H4 (cell line): ENCODE measurements around the gene VSTM1. TPM values are rescaled to one million over a fixed set of nuclear protein-coding genes. Genes with fewer than 3 reads are reported as not detected.
"Not testable (repeated sequence)": the region's sequence is repeated elsewhere in the genome, so short reads cannot be mapped to it uniquely, and the experiment has no call there.

ENCODE experiments used
- DNase-seq: peaks from one replicate; pipeline ENCODE4 v3.0.0-alpha.2; 2015; ENCODE audit warnings: low spot score
- total RNA-seq: library from RNA; depleted of rRNA; stranded (reverse); fragments of >200 nt; shearing (Covaris generic); gene quantifications from 2 replicates; pipeline ENCODE4 v1.2.3, GENCODE V29; 2014; rRNA removed

VSTM1 gene
- total RNA-seq = not detected in 2 replicates

GRCh38 chr19:54063350-54064116 lies at the start of gene VSTM1:
TSS of gene VSTM1 (minus strand) at chr19:54063897. CDS start at chr19:54063777, 120 bp downstream.
- no peak for DNase-seq

GRCh38 chr19:54109651-54110050 lies 46.0 kb upstream of the VSTM1 start:
- DNase-seq = no peak

DNA sequence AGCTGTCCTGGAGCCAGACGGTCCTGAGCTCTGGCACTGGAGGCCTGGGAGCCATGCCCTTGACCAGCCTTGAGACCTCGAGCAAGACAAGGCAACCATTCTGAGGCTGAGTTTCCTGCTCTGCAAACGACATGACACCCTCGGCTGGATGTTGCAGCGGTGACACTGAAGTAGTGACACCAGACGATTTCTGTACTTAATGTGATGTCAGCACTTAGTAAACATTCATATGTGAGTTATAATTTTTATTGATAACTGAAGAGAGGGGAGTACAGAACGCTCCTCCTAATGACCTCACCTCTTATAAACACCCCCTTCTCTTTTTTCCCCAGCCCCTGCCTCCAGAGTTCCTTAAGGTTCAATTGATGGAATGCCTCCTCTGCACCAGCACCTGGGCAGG lies 44.8 kb upstream of the VSTM1 start:
- no peak for DNase-seq

DNA sequence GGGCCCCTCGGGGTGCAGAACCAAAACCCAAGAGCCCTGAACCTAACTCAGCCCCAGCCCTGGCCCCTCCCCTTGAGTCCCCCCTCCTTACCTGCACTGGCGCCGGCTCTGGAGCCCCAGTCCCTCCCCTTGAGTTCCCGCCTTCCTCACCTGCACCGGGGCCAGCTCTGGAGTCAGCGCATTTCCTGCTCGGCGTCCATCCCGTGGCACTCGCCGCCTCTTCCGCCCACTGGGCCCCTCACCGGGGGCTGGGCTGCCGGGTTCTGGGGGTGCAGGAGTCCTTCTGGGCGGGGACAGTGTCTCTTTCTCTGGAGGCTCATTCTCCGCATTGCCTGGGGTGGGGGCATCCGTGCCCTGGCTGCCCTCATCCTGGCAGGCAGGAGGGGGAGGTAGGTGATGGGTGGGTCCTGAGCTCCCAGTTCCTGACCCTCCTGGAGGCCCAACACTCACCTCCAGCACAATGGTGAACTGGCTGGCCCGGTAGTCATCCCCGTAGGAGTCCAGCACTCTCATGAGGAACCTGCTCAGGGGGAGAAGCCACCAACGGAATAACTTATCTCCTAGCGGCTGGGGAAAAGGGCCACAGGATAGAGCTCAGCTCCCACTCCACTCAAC lies 44.3 kb upstream of the VSTM1 start:
- DNase-seq = no peak

GRCh38 chr19:54106716-54107115 lies 43.0 kb upstream of the VSTM1 start:
- no peak for DNase-seq

- DNase-seq = no peak
Observed at GRCh38 chr19:54105796-54106195, 42.1 kb upstream of the VSTM1 start.

- no peak for DNase-seq
Observed at GRCh38 chr19:54104998-54105715, 41.5 kb upstream of the VSTM1 start.

DNA sequence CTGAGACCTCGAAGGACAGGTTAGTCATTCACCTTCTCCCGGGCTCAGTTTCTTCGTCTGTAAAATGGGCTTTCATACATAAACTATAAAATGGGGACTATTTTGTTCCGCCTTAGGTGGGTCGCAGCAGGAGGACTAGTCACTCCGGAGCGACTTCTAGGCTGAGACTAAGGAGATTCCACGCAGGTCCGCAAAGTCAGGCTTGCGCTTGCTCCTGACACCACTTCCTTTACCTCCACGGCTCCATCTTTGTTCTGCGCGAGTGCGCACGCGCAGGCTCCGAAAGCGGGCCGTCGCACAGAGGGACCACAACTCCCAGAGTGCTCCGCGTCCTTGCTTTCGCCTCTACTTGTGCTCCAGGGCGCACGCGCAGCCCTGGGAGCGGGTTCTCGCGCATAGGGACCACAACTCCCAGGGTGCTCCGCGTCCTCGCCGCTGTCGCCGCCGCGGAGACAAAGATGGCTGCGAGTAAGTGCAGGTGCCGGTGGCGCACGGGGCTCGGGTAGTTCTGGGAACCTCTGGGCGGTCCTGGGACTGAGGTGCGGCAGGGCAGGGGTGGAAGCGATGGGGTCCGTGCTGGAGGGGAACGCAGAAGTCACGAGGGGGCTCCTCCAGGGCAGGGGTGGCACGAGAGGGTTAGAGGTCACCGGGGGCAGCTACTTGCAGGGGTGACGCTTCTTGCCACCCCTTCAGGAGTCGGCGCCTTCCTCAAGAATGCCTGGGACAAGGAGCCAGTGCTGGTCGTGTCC lies 38.9 kb upstream of the VSTM1 start, which contains the start of gene NDUFA3:
NDUFA3 (plus strand) TSS at position 435 of the 749 bp plus-strand sequence; CDS start at position 459, 24 bp downstream.
- DNase-seq = peak; percentile 99

GRCh38 chr19:54100561-54100960 lies 36.9 kb upstream of the VSTM1 start, which contains the start of gene OSCAR:
TSS of gene OSCAR (minus strand) at chr19:54100803. CDS start at chr19:54100792, 11 bp downstream.
- DNase-seq = no peak

DNA sequence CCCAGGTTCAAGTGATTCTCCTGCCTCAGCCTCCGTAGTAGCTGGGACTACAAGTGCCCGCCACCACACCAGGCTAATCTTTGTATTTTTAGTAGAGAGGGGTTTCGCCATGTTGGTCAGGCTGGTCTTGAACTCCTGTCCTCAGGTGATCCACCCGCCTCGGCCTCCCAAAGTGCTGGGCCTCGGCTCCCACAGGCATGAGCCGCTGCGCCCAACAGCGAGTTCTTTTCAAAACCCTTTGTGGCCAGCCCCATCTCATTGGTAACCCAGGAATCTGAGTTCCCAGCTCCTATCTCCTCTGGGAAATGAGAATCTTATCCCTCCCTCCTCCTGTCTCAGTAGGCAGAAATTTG lies 36.2 kb upstream of the VSTM1 start:
- DNase-seq = not testable (repeated sequence)

DNA sequence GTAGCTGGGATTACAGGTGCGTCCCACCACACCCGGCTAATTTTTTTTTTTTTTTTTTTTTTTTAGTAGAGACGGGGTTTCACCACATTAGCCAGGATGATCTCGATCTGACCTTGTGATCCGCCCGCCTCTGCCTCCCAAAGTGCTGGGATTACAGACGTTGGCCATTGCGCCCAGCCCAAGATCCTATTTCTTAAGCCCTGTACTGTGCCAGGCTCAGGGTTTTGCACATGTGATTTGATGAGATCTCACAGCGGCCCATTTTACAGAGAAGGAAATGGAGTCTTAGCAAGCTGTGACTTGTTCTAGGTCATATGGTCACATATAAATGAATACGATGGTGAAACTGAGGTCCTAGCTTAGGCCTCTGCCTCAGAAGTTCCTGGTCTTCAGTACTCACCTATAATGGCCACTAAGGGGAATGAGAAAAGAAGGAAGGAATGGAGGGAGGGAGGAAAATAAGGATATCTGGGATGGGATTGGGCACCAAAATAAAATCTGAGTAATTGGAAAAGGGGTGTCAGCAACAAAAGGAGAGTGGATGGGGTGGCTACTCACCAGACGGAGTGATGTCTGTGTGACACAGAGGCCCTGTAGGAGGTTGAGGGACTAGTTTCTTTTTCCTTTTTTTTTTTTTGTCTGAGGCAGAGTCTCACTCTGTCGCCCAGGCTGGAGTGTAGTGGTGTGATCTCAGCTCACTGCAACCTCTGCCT lies 35.6 kb upstream of the VSTM1 start:
- no peak for DNase-seq

DNA sequence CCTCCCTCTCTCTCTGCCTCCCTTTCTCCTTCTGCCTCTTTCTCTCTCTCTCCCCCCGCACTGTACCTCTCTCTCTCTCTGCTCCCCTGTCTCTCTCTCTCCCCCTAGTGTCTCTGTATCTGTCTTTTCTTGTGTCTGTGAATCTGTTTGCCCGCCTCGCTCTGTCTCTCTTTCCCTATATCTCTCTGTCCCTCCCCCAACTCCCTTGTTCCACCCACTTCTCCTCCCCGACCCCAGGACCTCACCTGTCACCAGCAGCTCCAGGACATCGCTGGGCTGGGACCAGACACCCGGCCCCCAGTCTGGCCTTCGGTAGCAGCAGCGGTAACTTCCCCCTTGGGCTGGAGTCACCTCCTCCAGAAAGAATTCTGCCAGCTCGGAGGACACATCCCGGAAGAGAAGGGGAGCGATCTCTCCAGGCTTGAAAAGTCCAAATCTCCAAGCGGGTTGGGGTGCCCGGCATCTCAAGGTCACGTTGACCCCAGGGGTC lies 33.0 kb upstream of the VSTM1 start:
- no peak for DNase-seq

DNA sequence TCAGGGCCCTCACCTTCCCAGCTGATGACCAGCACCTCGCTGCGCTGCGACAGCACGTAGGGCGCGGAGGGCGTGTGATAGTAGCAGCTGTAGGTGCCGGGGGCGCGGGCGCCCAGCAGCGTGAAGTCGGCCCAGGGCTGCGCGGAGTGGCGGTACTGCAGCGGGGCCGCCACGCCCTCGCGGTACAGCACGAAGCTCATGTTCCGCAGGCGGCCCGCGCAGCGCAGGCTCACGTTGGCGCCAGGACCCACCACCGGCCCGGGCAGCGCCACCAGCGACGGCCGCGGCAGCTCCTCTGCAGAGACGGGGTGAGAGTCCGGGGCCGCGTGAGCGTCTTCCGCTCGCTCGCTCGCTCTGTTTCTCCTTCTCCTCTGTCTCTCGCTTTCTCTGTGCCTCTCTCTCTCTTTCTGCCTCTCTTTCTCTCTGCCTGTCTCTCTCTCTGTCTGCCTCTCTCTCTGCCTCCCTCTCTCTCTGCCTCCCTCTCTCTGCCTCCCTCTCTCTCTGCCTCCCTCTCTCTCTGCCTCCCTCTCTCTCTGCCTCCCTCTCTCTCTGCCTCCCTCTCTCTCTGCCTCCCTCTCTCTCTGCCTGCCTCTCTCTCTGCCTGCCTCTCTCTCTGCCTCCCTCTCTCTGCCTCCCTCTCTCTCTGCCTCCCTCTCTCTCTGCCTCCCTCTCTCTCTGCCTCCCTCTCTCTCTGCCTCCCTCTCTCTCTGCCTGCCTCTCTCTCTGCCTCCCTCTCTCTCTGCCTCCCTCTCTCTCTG lies 32.3 kb upstream of the VSTM1 start:
- not testable (repeated sequence) for DNase-seq

DNA sequence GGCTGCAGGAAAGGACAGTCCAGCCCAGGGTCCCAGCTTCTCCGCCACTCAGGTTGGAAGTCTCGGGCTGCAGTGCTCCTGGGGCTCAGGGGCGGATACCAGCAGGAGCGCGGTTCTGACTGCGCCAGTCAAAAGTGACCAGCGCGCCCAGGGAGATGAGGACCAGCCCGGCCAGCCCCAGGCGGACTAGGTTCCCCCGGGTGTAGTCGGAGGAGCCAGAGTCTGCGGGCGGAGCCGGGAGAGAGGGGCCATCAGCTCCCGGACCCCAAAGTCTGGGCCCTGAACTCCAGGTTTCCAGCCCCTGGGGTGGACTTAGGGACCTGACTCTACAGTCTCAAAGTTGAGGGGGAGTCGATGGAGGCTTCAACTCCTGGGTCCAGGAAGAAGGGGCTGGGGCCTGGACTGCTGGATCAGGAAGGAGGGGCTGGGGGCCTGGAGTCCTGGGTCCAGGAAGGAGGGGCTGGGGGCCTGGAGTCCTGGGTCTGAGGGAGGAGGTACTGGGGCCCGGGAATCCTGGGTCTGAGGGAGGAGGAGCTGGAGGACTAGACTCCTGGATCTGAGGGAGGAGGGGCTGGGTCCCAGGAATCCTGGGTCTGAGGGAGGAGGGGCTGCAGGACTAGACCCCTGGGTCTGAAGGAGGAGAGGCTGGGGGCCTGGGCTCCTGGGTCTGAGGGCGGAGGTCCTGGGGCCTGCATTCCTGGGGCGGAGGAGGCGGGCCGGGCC lies 31.6 kb upstream of the VSTM1 start:
- no peak for DNase-seq

- no peak for DNase-seq
Observed at GRCh38 chr19:54094426-54095000, 30.8 kb upstream of the VSTM1 start.

- DNase-seq = no peak
Observed at GRCh38 chr19:54084410-54084809, 20.7 kb upstream of the VSTM1 start.

DNA sequence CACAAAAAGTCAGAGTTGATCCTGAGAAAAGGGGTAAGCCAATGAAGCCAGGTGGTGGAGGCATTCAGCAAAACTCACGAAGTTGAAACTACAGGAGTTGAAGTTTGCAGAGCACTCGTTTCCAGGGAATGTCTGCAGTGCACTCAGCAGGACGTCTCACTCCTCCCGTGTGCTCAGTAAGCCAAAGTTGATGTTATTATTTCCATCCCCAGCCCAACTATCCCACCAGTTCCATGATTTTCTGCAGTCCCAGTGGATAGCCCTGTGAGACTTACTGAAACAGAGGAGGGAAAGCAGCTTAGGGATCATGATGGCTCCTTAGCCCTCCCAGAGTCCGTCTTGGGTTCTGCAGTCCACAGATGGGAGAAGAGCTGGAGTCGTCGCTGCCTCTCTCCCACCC lies 17.3 kb upstream of the VSTM1 start, which contains the start of gene TARM1:
TARM1 (minus strand) TSS at position 334 of the 400 bp plus-strand sequence; CDS start at position 309, 25 bp downstream.
- DNase-seq = no peak

DNA sequence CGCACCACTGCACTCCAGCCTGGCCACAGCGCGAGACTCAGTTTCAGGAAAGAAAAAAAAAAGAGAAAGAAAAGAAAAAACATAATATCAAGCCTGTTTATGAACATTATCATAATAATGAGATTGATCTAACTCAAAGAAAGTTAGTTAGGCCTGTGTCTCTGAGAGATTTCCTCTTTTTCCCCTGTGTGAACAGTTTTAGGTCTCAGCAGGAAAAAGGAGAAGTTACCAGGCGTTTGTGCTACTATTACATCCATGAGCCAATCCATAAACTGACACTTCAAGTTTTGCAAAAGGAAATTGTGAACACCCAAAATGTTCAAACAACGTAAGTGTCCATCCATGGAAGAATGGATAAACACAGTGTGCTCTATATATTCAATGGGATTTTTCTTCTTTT lies 13.6 kb upstream of the VSTM1 start:
- no peak for DNase-seq

- DNase-seq = no peak
Observed at GRCh38 chr19:54074851-54075250, 11.2 kb upstream of the VSTM1 start.
